Esophagus muscularis mucosa (tissue), 4 donors: ENCODE data around the gene NAA80.

Source experiments
- EP300 ChIP-seq: sonication (generic); formaldehyde crosslinking; IDR thresholded peaks from one replicate; pipeline ENCODE4 v1.6.1; 2017; ENCODE audit warnings: antibody characterized with exemption
- POLR2A ChIP-seq: fragments of 450-650 bp; IDR thresholded peaks from one replicate; pipeline ENCODE4 v1.6.1; 2017; ENCODE audit warnings: antibody characterized with exemption, moderate library complexity, mild to moderate bottlenecking, low read depth
- POLR2AphosphoS5 ChIP-seq, 2 donors: sonication (generic); formaldehyde crosslinking; IDR thresholded peaks; one replicate each; pipeline ENCODE4 v1.6.1; 2017; ENCODE audit warnings: antibody characterized with exemption in 2 of 2
- TF ChIP-seq, protein P1 (sequence below), 3 experiments: fragments of 200-600 bp in 2 of 3; fragments of 450-650 bp in 1 of 3; sonication (generic) in 2 of 3; IDR thresholded peaks; one replicate each; pipeline ENCODE4 v1.5.1; 2017 to 2019; ENCODE audit warnings: antibody characterized with exemption in 3 of 3, mild to moderate bottlenecking in 2 of 3, moderate library complexity in 1 of 3

DNA sequence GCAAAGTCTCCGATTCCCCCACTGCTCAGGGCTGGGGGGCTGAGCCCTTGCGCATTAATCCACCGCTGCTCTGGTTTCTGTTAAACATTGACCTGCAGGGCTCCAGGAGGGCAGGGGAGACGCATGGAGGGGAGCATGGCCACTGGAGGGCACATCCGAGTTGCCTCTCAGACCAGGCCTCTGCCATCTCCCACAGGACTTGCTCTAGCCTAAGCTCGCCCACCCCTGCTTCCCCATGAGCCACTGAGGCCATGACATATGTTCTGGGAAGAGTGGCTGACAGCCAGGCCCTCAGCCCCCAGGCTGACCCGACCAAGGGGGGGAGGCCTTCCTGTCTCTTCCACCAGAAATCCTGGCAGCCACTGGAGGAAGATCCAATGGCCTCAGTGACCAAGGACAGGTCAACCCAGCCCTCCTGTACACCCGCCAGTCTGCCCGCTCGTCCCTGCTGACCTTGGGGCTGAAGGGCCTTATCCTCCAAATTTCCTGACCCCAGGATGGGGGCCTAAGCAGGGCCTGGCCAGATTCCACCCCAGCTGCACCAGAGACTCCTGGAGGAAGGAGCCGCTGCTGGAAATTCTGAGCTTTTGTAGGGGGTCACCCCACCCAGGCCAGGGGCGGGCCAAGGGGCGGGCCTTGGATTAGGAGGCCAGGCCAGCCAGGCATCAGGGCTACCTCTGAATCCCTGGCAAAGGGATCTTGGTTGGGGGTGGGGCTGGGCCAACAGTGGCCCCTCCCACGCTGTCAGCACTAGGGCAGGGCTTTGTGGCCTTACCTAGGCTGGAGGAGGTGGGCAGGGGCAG lies 4.0 kb upstream of the NAA80 start, which contains the start of gene HYAL1:
- TF ChIP-seq EP300 (no peak), POLR2A (no peak), POLR2AphosphoS5 (IDR thresholded peaks at IDR 0.05) (peak; percentile 20 to 68)
- TF ChIP-seq, protein P1, sequence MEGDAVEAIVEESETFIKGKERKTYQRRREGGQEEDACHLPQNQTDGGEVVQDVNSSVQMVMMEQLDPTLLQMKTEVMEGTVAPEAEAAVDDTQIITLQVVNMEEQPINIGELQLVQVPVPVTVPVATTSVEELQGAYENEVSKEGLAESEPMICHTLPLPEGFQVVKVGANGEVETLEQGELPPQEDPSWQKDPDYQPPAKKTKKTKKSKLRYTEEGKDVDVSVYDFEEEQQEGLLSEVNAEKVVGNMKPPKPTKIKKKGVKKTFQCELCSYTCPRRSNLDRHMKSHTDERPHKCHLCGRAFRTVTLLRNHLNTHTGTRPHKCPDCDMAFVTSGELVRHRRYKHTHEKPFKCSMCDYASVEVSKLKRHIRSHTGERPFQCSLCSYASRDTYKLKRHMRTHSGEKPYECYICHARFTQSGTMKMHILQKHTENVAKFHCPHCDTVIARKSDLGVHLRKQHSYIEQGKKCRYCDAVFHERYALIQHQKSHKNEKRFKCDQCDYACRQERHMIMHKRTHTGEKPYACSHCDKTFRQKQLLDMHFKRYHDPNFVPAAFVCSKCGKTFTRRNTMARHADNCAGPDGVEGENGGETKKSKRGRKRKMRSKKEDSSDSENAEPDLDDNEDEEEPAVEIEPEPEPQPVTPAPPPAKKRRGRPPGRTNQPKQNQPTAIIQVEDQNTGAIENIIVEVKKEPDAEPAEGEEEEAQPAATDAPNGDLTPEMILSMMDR (IDR thresholded peaks at IDR 0.05), result no peak
